Measurements from ENCODE around the gene TMEM106C.

The TMEM106C gene

DNA sequence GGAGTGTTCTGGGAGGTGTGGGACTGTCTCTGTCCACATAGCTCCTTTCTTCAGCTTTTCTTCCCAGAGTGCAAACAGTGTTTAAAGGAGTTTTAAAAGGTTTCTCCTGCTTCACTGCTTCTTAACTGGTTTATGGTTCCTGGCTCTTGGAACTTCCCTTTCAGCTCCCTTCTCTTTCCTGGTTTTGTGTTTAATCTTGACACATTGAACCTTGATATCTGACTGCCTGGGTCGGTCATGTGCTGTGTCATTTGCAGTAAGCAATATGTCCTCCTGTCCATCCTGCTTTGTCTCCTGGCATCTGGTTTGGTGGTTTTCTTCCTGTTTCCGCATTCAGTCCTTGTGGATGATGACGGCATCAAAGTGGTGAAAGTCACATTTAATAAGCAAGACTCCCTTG lies 2.2 kb downstream of the TMEM106C start:
- no peak overlapping the region for H2BK15ac ChIP-seq (ENCODE audit: low read length)
- no peak overlapping the region for H2BK120ac ChIP-seq (ENCODE audit: low read depth, low read length)
- peaks cover 0 to under 1% of the 10 kb centered on the region in 2 donors for H3K9me3 ChIP-seq (replicated peaks in 1 of 2; ENCODE audit: control insufficient read depth in 2 of 2, insufficient read depth in 1 of 2, low read depth in 1 of 2, low read length in 2 of 2)
- H3K79me1 ChIP-seq (ENCODE audit: low read depth, low read length) = peaks cover 3% of the 10 kb centered on the region
- no peak overlapping the region for H2BK5ac ChIP-seq (ENCODE audit: low read length)
- H3K27me3 ChIP-seq (ENCODE audit: control insufficient read depth in 3 of 3, insufficient read depth in 3 of 3, low read depth in 1 of 3, low read length in 3 of 3) = peaks cover 0 to 9% (median 8%) of the 10 kb centered on the region in 3 experiments
- H3K18ac ChIP-seq (ENCODE audit: low read length) = no peak overlapping the region
- no peak overlapping the region for H4K91ac ChIP-seq (ENCODE audit: low read depth, low read length, poor library complexity)
- no peak for DNase-seq (ENCODE audit: low spot score)
- peaks cover 3% of the 10 kb centered on the region in 2 donors for H3K4me1 ChIP-seq (ENCODE audit: control insufficient read depth in 2 of 2, insufficient read depth in 1 of 2, low read depth in 1 of 2, low read length in 2 of 2)
- no peak overlapping the region for H3K4me3 ChIP-seq (ENCODE audit: low read length in 2 of 2)
- no peak overlapping the region for H3K4ac ChIP-seq (ENCODE audit: low read length)
- H3K14ac ChIP-seq (ENCODE audit: low read length) = no peak overlapping the region
- H2AK5ac ChIP-seq (ENCODE audit: low read depth, low read length) = no peak overlapping the region
- no peak overlapping the region for H3K9ac ChIP-seq (ENCODE audit: low read depth, low read length, poor library complexity)
- H3K36me3 ChIP-seq (replicated peaks in 1 of 2; ENCODE audit: control insufficient read depth in 2 of 2, insufficient read depth in 2 of 2, low read length in 2 of 2) = peaks cover 9 to 49% of the 10 kb centered on the region in 2 donors
- H2AFZ ChIP-seq (ENCODE audit: low read length) = no peak overlapping the region
- H3K23ac ChIP-seq (ENCODE audit: low read depth, low read length, poor library complexity) = no peak overlapping the region
- no peak overlapping the region for H4K8ac ChIP-seq (ENCODE audit: low read depth, low read length)
- no peak overlapping the region for H2BK12ac ChIP-seq (ENCODE audit: low read length)
- WGBS, 2 donors (ENCODE audit: extremely low coverage in 2 of 2, insufficient read length in 2 of 2, insufficient replicate concordance in 1 of 2) = no CpG with 5 or more reads among the region's 3 CpGs
- H3K4me2 ChIP-seq (ENCODE audit: insufficient read depth, low read length, poor library complexity, severe bottlenecking) = no peak overlapping the region
- H3K27ac ChIP-seq (replicated peaks; ENCODE audit: low read length) = no peak overlapping the region

DNA sequence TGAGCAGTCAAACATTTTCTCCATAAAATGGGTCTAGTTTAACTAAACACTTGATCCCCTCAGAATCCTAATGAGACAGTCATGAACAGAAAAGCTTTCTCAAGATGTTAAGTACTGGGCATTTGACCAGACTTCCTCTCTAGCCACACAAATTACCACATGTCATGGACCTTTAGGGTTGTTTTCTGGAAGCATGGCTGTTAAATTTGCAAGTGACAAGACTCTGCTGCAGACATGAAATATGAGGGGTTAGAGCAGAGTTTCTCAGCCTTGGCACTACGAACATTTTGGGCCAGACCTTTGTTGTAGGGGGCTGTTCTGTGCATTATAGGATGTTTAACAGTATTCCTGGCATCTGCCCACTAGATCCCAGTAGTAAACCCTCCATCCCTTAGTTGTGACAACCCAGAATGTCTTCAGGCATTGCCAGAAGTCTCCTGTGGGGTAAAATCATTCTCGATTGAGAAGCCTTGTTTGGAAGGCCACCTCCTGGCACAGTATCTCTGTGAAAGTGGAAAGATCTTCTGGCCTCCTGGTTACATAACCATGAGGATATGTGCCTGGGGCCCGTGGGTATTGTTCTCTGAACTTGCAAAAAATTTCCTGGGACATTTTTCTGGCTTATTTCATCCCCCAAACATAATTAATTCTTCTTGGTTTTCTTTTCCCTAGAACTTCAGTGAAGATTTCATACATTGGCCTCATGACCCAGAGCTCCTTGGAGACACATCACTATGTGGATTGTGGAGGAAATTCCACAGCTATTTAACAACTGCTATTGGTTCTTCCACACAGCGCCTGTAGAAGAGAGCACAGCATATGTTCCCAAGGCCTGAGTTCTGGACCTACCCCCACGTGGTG lies 4.3 kb downstream of the TMEM106C start:
- no peak for DNase-seq (ENCODE audit: low spot score)
- peaks cover 16 to 65% of the 10 kb centered on the region in 2 donors for H3K36me3 ChIP-seq (replicated peaks in 1 of 2; ENCODE audit: control insufficient read depth in 2 of 2, insufficient read depth in 2 of 2, low read length in 2 of 2)
- H3K4me3 ChIP-seq (ENCODE audit: low read length in 2 of 2) = no peak overlapping the region
- no CpG with 5 or more reads among the region's 5 CpGs for WGBS, 2 donors (ENCODE audit: extremely low coverage in 2 of 2, insufficient read length in 2 of 2, insufficient replicate concordance in 1 of 2)
- H3K9ac ChIP-seq (ENCODE audit: low read depth, low read length, poor library complexity) = no peak overlapping the region
- no peak overlapping the region for H3K23ac ChIP-seq (ENCODE audit: low read depth, low read length, poor library complexity)
- H3K27me3 ChIP-seq (ENCODE audit: control insufficient read depth in 3 of 3, insufficient read depth in 3 of 3, low read depth in 1 of 3, low read length in 3 of 3) = peaks cover 0 to 6% (median 0%) of the 10 kb centered on the region in 3 experiments
- no peak overlapping the region for H3K27ac ChIP-seq (replicated peaks; ENCODE audit: low read length)
- H2AK5ac ChIP-seq (ENCODE audit: low read depth, low read length) = no peak overlapping the region
- no peak overlapping the region for H2BK5ac ChIP-seq (ENCODE audit: low read length)
- H2BK15ac ChIP-seq (ENCODE audit: low read length) = no peak overlapping the region
- H3K4me2 ChIP-seq (ENCODE audit: insufficient read depth, low read length, poor library complexity, severe bottlenecking) = no peak overlapping the region
- no peak overlapping the region for H3K4ac ChIP-seq (ENCODE audit: low read length)
- H3K4me1 ChIP-seq (ENCODE audit: control insufficient read depth in 2 of 2, insufficient read depth in 1 of 2, low read depth in 1 of 2, low read length in 2 of 2) = peaks cover 3% of the 10 kb centered on the region in 2 donors
- no peak overlapping the region for H3K18ac ChIP-seq (ENCODE audit: low read length)
- H4K91ac ChIP-seq (ENCODE audit: low read depth, low read length, poor library complexity) = no peak overlapping the region
- H3K79me1 ChIP-seq (ENCODE audit: low read depth, low read length) = peaks cover 3% of the 10 kb centered on the region
- no peak overlapping the region for H3K14ac ChIP-seq (ENCODE audit: low read length)
- H4K8ac ChIP-seq (ENCODE audit: low read depth, low read length) = no peak overlapping the region
- no peak overlapping the region for H2BK12ac ChIP-seq (ENCODE audit: low read length)
- H2BK120ac ChIP-seq (ENCODE audit: low read depth, low read length) = no peak overlapping the region
- H3K9me3 ChIP-seq (replicated peaks in 1 of 2; ENCODE audit: control insufficient read depth in 2 of 2, insufficient read depth in 1 of 2, low read depth in 1 of 2, low read length in 2 of 2) = no peaks in the 10 kb centered on the region
- H2AFZ ChIP-seq (ENCODE audit: low read length) = no peak overlapping the region

DNA sequence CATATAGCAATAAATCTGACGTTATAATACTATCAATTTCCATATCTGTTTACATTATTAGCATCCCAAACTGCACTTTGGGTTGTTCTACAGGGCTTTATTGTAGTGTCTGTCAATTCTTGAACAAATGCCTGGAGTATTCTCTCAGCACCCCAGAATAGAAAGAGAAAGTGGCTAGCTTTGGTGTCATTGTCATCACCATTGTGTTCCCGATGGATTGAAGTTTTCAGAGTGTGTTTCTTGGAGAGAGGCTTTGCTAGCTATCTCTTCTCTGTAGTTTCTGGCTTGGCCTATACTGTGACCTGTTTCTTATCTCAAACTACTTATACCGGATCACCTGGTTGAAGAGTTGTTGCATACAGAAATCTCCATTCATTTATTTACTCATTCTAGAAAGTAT lies 6.4 kb downstream of the TMEM106C start:
- Histone ChIP-seq H4K91ac (ENCODE audit: low read depth, low read length, poor library complexity) (no peak overlapping the region), H3K27ac (replicated peaks; ENCODE audit: low read length) (no peak overlapping the region), H3K14ac (ENCODE audit: low read length) (no peak overlapping the region), H2BK120ac (ENCODE audit: low read depth, low read length) (no peak overlapping the region), H3K9ac (ENCODE audit: low read depth, low read length, poor library complexity) (no peak overlapping the region), H3K18ac (ENCODE audit: low read length) (no peak overlapping the region), H2BK15ac (ENCODE audit: low read length) (no peak overlapping the region), H3K36me3 (replicated peaks in 1 of 2; ENCODE audit: control insufficient read depth in 2 of 2, insufficient read depth in 2 of 2, low read length in 2 of 2) (peaks cover 36 to 82% of the 10 kb centered on the region in 2 donors), H2AFZ (ENCODE audit: low read length) (no peak overlapping the region), H3K9me3 (replicated peaks in 1 of 2; ENCODE audit: control insufficient read depth in 2 of 2, insufficient read depth in 1 of 2, low read depth in 1 of 2, low read length in 2 of 2) (no peaks in the 10 kb centered on the region), H3K4me2 (ENCODE audit: insufficient read depth, low read length, poor library complexity, severe bottlenecking) (no peak overlapping the region), H3K79me1 (ENCODE audit: low read depth, low read length) (no peaks in the 10 kb centered on the region), H3K4me3 (ENCODE audit: low read length in 2 of 2) (no peak overlapping the region), H3K4me1 (ENCODE audit: control insufficient read depth in 2 of 2, insufficient read depth in 1 of 2, low read depth in 1 of 2, low read length in 2 of 2) (no peaks in the 10 kb centered on the region), H2BK5ac (ENCODE audit: low read length) (no peak overlapping the region), H2AK5ac (ENCODE audit: low read depth, low read length) (no peak overlapping the region), H3K27me3 (ENCODE audit: control insufficient read depth in 3 of 3, insufficient read depth in 3 of 3, low read depth in 1 of 3, low read length in 3 of 3) (no peaks in the 10 kb centered on the region), H3K4ac (ENCODE audit: low read length) (no peak overlapping the region), H3K23ac (ENCODE audit: low read depth, low read length, poor library complexity) (no peak overlapping the region), H4K8ac (ENCODE audit: low read depth, low read length) (no peak overlapping the region), H2BK12ac (ENCODE audit: low read length) (no peak overlapping the region)
- DNase-seq (ENCODE audit: low spot score) = no peak
- no CpG with 5 or more reads among the region's 3 CpGs for WGBS, 2 donors (ENCODE audit: extremely low coverage in 2 of 2, insufficient read length in 2 of 2, insufficient replicate concordance in 1 of 2)

DNA sequence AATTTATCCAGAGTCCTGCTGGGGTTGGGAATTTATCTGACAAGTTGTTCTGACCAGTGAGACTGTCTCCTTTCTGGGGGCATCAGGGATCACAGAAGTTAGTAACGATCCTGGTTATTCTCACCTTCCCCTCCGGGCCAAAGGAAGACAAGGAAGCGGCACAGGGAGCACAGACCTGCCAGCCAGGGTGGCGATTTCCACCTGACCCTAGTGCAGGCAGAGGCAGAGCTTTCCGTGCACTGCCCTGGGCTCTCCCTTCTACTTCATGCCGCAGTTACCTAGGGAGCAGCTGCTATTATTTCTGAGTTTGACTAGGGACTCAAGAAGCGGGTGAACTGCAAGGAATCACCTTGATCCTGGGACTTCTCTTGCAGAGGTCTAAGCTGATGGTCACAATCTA lies 7.4 kb downstream of the TMEM106C start:
- Histone ChIP-seq H3K4me3 (ENCODE audit: low read length in 2 of 2) (no peak overlapping the region), H3K27me3 (ENCODE audit: control insufficient read depth in 3 of 3, insufficient read depth in 3 of 3, low read depth in 1 of 3, low read length in 3 of 3) (no peaks in the 10 kb centered on the region), H3K4me2 (ENCODE audit: insufficient read depth, low read length, poor library complexity, severe bottlenecking) (no peak overlapping the region), H3K27ac (replicated peaks; ENCODE audit: low read length) (no peak overlapping the region), H2AFZ (ENCODE audit: low read length) (no peak overlapping the region), H2BK15ac (ENCODE audit: low read length) (no peak overlapping the region), H2BK12ac (ENCODE audit: low read length) (no peak overlapping the region), H3K9ac (ENCODE audit: low read depth, low read length, poor library complexity) (no peak overlapping the region), H4K91ac (ENCODE audit: low read depth, low read length, poor library complexity) (no peak overlapping the region), H3K36me3 (replicated peaks in 1 of 2; ENCODE audit: control insufficient read depth in 2 of 2, insufficient read depth in 2 of 2, low read length in 2 of 2) (peaks cover 43 to 82% of the 10 kb centered on the region in 2 donors), H2BK120ac (ENCODE audit: low read depth, low read length) (no peak overlapping the region), H3K4me1 (ENCODE audit: control insufficient read depth in 2 of 2, insufficient read depth in 1 of 2, low read depth in 1 of 2, low read length in 2 of 2) (no peaks in the 10 kb centered on the region), H3K23ac (ENCODE audit: low read depth, low read length, poor library complexity) (no peak overlapping the region), H3K18ac (ENCODE audit: low read length) (no peak overlapping the region), H3K9me3 (replicated peaks in 1 of 2; ENCODE audit: control insufficient read depth in 2 of 2, insufficient read depth in 1 of 2, low read depth in 1 of 2, low read length in 2 of 2) (no peaks in the 10 kb centered on the region), H3K14ac (ENCODE audit: low read length) (no peak overlapping the region), H4K8ac (ENCODE audit: low read depth, low read length) (no peak overlapping the region), H3K79me1 (ENCODE audit: low read depth, low read length) (no peaks in the 10 kb centered on the region), H3K4ac (ENCODE audit: low read length) (no peak overlapping the region), H2AK5ac (ENCODE audit: low read depth, low read length) (no peak overlapping the region), H2BK5ac (ENCODE audit: low read length) (no peak overlapping the region)
- no CpG with 5 or more reads among the region's 7 CpGs for WGBS, 2 donors (ENCODE audit: extremely low coverage in 2 of 2, insufficient read length in 2 of 2, insufficient replicate concordance in 1 of 2)
- DNase-seq (ENCODE audit: low spot score) = no peak

All from neuronal stem cell (in vitro differentiated cells).